ENCODE measurements around the gene SUPT5H. TPM values are rescaled to one million over a fixed set of nuclear protein-coding genes. Genes with fewer than 3 reads are reported as not detected.

SUPT5H gene
- total RNA-seq, 4 donors from 2014 or later = 39.5 to 80.3 (median 67.7) TPM

DNA sequence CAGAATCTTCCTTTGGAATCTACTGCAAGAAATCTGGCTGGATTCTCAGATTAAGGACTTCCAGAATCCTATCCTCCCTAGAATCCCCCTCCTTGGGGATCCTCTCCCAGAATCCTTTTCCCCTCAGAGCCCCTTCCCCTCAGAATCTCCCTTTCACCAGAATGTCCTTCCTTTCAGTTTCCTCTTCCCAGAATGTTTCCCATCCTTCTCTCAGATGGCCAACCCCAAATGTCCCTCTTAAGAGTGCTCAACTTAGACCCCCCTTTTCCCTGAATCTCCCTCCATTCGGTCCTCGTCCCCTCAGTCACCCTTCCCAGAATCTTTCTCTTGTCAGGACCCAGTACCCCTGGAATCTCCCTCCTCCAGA is 9.0 kb upstream of the SUPT5H start:
- intact Hi-C loops (cut with DNase I) = loop anchor here (10.0 kb wide), 1 partner anchor 98 kb away; the partner anchor contains the start of gene EID2B
- DNase-seq = no peak
- 0 to 5% methylated on average over 2 of the region's 2 CpGs for WGBS, 2 donors
- H3K9me3 ChIP-seq = no peaks in the 10 kb centered on the region
- H3K36me3 ChIP-seq = peaks cover 21 to 35% (median 24%) of the 10 kb centered on the region in 3 donors
- H3K4me1 ChIP-seq = peaks cover 22 to 62% (median 35%) of the 10 kb centered on the region in 3 donors
- no peak for TF ChIP-seq POLR2A (IDR thresholded peaks at IDR 0.05)
- TF ChIP-seq, protein P1, sequence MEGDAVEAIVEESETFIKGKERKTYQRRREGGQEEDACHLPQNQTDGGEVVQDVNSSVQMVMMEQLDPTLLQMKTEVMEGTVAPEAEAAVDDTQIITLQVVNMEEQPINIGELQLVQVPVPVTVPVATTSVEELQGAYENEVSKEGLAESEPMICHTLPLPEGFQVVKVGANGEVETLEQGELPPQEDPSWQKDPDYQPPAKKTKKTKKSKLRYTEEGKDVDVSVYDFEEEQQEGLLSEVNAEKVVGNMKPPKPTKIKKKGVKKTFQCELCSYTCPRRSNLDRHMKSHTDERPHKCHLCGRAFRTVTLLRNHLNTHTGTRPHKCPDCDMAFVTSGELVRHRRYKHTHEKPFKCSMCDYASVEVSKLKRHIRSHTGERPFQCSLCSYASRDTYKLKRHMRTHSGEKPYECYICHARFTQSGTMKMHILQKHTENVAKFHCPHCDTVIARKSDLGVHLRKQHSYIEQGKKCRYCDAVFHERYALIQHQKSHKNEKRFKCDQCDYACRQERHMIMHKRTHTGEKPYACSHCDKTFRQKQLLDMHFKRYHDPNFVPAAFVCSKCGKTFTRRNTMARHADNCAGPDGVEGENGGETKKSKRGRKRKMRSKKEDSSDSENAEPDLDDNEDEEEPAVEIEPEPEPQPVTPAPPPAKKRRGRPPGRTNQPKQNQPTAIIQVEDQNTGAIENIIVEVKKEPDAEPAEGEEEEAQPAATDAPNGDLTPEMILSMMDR (IDR thresholded peaks at IDR 0.05) = no peak
- no peaks in the 10 kb centered on the region for H3K27me3 ChIP-seq
- peak overlapping the region; percentile 88 to 95 (median 94) for H3K27ac ChIP-seq
- H3K4me3 ChIP-seq = peak overlapping the region; percentile 78 to 98 (median 96)

DNA sequence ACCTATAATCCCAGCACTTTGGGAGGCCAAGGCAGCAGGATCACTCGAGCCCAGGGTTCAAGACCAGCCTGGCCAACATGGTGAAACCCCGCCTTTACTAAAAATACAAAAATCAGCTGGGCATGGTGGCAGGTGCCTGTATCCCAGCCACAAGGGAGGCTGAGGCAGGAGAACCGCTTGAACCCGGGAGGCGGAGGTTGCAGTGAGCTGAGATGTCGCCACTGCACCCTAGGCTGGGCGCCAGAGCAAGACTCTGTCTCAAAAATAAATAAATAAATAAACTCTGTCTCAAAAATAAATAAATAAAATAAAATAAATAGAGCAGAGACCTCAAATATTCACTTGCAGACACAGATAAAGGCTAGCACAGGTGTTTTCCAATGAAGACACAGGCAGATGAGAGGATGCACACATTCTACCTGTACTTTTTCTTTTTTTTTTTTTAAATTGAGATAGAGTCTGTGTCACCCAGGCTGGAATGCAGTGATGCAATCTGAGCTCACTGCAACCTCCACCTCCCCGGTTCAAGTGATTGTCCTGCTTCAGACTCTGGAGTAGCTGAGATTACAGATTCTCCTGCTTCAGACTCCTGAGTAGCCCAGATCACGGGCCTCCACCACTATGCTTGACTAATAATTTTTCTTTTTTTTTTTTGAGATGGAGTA is 7.0 kb upstream of the SUPT5H start:
- no peak for DNase-seq
- intact Hi-C loops (cut with DNase I) = loop anchor here (10.0 kb wide), 1 partner anchor 96 kb away; the partner anchor contains the start of gene EID2B
- 75 to 85% methylated on average over 8 to 9 of the region's 9 CpGs for WGBS, 2 donors
- no peak for TF ChIP-seq POLR2A (IDR thresholded peaks at IDR 0.05)
- TF ChIP-seq, protein P1 (IDR thresholded peaks at IDR 0.05) = no peak
- Histone ChIP-seq H3K9me3 (no peaks in the 10 kb centered on the region), H3K27ac (no peak overlapping the region), H3K4me1 (peaks cover 22 to 41% (median 22%) of the 10 kb centered on the region in 3 donors), H3K27me3 (no peaks in the 10 kb centered on the region), H3K36me3 (peaks cover 9 to 15% (median 14%) of the 10 kb centered on the region in 3 donors), H3K4me3 (no peak overlapping the region)

DNA sequence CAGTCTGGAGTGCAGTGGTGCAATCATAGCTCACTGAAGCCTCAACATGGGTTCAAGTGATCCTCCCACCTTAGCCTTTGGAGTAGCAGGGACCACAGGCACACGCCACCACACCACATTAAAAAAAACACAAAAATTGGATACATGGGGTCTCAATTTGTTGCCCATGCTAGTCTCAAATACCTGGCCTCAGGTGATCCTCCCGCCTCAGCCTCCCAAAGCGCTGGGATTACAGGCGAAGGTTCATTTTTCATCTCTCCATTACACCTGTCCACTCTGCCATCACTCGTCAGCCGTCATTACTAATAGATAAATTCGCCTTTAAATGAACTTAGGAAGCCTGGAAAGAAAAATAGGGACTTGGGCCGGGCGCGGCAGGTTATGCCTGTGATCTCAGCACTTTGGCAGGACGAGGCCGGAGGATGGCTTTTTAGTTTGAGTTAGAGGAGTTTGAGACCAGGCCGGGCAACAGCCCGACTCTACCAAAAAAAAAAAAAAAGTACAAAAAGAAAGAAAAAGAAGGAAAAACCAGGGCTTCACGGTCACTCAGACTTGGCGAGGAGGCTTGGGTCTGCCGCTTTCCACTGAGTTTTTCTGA is 685 bp upstream of the SUPT5H start:
- intact Hi-C loops (cut with DNase I) = no loop called here
- DNase-seq = no peak
- WGBS, 2 donors = 1 to 3% methylated on average over 14 to 17 of the region's 17 CpGs
- Histone ChIP-seq H3K9me3 (no peaks in the 10 kb centered on the region), H3K27me3 (no peaks in the 10 kb centered on the region), H3K4me3 (peak overlapping the region; percentile 67 to 93 (median 77)), H3K36me3 (peaks cover 0 to 13% (median 0%) of the 10 kb centered on the region in 3 donors), H3K4me1 (peaks cover 16 to 57% (median 29%) of the 10 kb centered on the region in 3 donors), H3K27ac (peak overlapping the region; percentile 92 to 98 (median 95))
- TF ChIP-seq POLR2A (IDR thresholded peaks at IDR 0.05) = no peak
- TF ChIP-seq, protein P1 (IDR thresholded peaks at IDR 0.05) = no peak

DNA sequence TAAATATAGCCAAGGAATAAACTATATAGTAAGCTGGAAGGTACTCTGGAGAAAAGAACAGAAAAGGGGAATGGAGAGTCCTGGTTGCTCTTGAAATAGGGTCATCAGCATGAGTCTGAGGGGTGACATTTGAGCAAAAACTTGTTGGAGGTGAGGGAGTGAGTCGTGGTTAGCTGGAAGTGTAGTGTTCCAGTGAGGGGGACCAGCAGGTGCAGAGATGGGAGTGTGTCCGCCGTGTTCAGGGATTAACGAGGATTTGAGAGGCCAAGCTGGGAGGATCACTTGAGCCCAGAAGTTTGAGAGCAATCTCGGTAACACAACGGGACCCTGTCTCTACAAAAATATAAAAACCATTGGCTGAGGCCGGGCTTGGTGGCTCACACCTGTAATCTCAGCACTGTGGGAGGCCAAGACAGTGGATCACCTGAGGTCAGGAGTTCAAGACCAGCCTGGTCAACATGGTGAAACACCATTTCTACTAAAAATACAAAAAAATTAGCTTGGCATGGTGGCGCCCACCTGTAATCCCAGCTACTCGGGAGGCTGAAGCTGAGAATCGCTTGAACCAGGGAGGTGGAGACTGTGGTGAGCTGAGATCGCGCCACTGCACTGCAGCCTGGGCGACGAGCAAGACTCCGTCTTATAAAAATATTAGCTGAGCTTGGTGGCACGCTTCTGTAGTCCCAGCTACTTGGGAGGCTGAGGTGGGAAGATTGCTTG is 1.1 kb downstream of the SUPT5H start:
- WGBS, 2 donors = 71 to 73% methylated on average over 10 to 14 of the region's 16 CpGs
- no peak for TF ChIP-seq POLR2A (IDR thresholded peaks at IDR 0.05)
- TF ChIP-seq, protein P1 (IDR thresholded peaks at IDR 0.05) = no peak
- intact Hi-C loops (cut with DNase I) = no loop called here
- Histone ChIP-seq H3K36me3 (peaks cover 0 to 26% (median 0%) of the 10 kb centered on the region in 3 donors), H3K4me3 (peak overlapping the region; percentile 67 to 93 (median 77)), H3K27ac (peak overlapping the region in 3 of 4 donors; percentile 92 to 98 (median 96)), H3K4me1 (peaks cover 16 to 64% (median 33%) of the 10 kb centered on the region in 3 donors), H3K27me3 (no peaks in the 10 kb centered on the region), H3K9me3 (no peaks in the 10 kb centered on the region)
- DNase-seq = no peak

Measured in esophagus squamous epithelium (tissue), 5 donors.